ENCODE measurements around the gene ALDH18A1.

ALDH18A1 gene

DNA sequence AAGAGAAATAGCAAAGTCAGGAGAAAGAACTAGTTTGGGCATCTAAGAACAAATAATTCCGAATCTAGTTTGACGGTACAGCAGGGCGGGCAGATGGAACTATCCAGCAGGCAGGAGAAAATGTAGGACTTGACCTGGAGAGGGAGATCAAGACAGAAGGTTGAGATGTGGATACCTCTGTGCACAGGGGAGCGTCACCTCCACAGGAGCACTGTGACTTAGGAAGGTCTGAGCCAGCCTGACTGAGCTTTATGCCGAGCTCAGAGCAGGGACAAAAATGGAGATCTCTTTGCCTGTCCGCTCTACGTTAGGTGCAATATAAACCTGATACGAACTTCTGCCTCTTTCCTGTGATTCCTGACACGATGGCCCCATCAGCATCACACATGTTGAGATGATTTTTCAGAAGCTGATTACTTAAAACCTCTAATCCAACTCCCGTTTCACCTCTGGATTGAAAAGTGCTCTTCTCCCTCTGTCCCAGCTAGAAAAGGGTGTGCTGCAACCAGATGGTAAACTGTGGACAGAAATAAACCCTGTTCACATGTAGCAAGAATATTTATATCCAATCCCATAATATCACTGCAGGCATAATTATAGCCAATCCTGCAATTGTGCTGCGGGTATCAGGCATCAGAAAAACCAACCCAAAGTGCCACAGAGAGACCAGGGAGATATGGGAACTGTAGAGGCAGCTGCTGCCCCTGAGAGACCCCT, 81.7 kb downstream of the ALDH18A1 start:
- DNase-seq, result no peak

DNA sequence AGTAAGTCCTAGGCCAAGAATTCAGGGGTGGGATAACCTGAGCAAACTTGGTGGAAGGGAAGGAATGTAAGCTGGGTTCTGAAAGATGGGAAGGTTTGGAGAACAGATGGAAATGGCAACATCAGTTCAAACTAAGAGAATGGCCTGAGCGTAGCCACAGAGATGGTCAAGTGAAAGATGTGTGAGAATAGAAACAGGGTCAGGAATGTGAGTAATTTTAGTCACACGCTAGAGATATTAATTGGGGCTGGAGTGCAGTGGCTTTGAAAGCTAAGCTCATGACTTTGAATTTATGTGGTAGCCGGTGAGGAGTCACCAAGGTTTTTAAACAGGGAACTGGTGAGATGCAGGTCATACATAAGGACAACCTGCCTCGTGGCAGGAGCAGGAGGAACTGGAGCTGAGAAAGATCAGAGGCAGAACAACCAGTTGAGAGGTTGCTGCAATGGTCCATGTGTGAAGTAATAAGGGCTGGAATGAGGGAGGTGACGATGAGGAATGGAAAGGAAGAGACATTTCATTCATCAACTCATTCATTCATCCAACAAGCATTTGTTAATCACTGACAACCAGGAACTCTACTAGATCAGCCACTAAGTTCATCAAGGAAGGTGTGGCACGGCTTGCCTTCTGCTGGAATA, 82.4 kb downstream of the ALDH18A1 start:
- no peak for DNase-seq

DNA sequence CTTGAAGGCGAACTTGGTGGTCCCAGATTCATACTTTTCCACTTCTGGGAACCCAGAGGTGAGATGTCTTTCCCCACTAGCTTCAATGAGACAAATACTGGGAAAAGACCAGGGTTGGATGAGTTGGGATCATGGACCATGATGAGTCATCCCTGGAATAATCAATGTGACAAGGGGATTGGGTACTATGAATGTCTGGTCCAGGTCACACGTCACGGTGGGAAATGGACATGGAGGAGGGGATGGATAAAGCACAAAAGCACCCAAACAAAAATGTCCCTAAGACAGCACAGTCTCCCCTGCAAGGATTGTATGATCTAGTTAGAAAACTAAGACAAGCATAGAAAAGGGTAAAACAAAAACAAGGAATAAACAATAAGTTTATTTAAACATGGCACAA, 83.0 kb downstream of the ALDH18A1 start:
- DNase-seq, result no peak

DNA sequence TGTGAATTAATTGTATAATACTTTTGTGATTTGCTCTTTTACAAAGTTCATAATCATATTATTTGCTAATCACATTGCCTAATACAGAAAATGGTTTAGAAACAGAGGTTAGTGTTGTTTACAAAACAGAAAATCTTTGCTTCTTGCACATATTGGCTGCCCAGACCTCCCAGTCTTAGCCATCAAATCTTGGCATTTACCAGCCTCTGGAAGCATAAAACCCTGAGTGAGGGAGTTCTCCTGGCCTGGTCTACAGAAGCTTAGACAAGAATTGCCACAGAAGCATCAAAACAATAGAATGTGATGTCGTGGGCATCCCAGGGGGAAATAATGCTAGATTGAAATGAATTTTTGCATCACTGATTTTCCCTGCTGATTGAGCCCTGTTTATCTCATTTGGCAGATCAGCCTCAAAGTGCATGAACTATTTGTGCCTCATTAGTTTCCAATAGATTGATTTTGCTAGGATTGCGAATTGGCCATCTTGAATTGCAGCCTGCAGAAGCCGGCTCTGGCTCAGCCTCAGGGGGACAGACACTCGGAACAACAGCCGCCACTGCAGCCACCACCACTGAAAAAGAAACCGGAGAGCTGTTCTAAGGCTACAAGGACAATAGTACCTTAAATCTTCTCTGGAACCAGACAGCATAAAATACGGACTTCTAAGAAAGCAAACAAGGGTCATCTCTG, 84.2 kb downstream of the ALDH18A1 start:
- DNase-seq, result no peak

DNA sequence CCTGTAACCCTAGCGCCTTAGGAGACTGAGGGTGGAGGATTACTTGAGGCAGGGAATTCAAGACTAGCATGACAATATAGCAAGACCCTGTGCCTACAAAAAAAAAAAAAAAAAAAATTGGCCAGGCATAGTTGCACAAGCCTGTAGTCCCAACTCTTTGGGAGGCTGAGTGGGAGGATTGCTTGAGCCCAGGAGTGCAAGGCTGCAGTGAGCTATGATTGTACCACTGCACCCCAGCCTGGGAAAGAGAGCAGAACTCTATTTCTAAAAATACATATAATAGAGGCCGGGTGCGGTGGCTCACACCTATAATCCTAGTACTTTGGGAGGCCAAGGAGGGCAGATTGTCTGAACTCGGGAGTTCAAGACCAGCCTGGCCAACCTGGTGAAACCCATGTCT, 85.1 kb downstream of the ALDH18A1 start:
- DNase-seq, result no peak

DNA sequence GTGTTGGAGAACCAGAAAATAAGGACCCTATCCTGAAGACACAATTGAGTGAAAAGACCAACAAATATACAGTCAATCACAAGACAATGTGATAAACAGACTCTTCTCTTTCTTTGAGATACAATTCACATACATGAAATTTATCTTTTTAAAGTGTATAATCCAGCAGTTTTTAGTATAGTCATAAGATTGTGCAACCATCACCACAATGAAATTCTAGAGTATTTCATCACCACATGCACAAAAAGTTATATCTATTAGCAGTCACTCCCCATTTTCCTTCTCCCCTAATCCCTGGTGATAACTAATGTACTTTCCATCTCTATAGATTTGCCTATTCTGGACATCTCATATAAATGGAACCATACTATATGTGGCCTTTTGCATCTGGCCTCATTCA, 87.1 kb downstream of the ALDH18A1 start:
- DNase-seq, result peak; percentile 35

DNA sequence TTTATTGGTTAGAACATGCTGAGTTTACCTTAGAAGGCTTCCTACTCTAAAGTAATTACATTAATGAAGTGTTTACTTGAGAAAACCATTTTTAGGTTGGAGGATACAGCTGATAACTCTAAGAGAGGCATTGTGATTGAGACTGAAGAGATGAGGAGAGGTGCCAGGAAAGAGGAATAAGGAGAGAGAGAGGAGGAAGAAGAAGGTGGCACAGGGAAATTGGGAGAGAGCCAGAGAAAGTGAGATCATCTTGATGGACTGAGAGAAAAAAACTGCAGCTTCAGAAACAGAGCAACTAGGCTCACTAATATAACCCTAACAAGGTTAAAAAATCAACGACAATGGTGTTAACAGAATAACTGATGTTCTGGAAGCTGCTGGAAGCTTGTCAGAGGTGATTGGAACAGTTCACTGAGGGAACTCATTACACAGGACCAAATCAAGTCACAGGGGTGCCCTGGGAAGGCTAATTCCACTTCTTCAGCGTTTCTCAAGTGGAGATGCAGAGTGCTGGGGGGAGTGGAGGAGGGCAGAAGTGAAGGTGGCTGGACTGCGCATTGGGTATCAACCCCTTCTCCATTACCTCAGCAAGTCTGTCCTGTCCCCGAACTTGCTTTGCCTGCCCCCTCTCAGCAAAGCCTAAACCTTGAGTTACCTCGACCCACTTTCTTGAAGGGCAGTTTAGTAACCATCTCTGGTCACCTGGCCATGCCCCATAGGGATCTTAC, 88.4 kb downstream of the ALDH18A1 start:
- no peak for DNase-seq

DNA sequence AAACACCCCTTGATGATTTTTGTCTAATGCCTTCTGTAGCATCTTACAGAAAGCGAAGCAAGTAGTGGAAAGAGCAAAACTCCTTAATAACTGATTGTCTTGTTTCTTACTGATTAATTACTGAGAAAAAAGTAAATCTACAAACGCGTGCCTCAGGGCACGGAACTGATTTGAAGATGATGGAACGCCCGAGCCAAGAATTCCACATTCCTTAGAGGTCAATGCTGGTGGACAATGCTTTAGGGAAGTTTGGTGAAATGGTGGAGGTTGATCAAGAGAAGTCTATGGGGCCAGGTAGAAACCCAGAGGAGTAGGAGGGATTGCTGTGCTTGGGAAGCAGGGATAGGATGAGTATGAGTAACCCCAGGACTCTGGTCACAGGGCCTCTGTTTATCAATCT, 90.4 kb downstream of the ALDH18A1 start:
- DNase-seq, result no peak

DNA sequence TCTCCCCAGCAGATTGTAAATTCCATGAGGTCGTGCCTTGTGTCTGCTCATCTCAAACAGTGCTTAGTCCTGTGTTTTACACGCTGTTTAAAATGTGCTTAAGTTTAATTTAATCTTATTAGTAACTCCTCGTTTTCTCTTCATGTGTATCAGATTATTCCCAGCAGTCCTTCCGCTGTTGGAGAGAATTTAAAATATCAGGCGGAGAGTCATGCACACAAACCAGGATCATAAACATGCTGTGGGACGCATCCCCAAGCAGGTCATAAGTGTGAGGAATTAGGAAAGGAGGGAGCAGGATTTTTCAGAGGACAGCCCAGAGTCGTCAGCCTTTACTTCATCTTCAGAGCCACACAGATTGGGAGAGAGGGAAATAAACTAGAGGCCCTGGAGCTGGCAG, 91.2 kb downstream of the ALDH18A1 start:
- no peak for DNase-seq

DNA sequence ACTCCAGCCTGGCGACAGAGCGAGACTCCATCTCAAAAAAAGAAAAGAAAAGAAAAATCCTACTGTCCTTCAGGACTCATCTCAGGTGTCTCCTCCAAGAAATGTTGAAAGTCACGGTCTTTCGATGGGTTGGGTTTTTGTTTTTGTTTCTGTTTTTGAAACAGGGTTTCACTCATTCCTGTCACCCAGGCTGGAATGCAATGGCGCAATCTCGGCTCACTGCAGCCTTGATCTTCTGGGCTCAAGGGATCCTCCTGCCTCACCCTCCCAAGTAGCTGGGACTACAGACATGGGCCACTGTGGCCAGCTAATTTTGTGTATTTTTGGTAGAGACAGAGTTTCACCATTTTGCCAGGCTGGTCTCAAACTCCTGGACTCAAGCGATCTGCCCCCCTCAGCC, 92.2 kb downstream of the ALDH18A1 start:
- DNase-seq, result no peak

DNA sequence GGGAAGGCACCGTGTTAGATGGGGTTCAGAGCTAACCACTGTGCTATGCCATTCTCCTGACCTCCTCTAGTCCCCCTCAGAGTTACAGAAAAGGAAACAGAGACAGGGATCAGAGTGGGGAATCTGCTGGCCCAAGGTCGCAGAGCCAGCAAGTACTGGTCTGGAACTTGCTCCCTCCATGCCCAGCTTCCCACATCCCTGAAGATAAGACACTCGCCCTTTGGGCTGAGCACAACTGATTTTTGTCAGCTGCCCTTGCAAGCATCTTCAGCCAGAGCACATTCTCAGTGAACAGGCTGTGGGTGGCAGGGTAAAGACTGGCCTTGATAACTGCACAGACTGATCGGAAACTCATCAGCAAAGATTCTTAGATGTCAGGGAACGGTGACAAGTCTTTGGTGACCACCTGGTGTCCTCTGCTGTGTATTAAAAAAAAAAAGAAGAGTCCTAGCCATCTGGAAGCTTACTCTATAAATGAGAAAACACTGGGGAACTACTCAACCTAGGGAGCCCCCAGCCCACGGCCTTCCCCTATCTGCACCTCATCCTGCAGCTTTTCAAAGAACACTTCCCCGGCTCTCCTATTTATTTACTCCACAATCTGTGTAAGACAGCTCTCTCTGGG, 94.1 kb downstream of the ALDH18A1 start:
- DNase-seq, result no peak

DNA sequence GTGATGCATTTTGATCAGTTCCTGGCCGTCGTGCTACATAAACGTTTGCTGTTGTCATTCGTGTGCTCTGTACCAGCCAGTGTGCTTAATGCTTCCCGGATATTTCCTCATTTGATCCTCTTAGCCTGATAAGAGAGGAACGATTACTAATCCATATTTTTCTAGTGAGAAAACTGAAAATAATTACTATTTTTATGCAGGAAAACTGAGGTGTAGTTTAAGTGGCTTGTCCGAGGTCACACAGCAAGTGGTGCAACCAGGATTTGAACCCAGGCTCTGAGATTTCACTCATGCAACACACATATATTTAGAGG, 94.7 kb downstream of the ALDH18A1 start:
- DNase-seq, result no peak

DNA sequence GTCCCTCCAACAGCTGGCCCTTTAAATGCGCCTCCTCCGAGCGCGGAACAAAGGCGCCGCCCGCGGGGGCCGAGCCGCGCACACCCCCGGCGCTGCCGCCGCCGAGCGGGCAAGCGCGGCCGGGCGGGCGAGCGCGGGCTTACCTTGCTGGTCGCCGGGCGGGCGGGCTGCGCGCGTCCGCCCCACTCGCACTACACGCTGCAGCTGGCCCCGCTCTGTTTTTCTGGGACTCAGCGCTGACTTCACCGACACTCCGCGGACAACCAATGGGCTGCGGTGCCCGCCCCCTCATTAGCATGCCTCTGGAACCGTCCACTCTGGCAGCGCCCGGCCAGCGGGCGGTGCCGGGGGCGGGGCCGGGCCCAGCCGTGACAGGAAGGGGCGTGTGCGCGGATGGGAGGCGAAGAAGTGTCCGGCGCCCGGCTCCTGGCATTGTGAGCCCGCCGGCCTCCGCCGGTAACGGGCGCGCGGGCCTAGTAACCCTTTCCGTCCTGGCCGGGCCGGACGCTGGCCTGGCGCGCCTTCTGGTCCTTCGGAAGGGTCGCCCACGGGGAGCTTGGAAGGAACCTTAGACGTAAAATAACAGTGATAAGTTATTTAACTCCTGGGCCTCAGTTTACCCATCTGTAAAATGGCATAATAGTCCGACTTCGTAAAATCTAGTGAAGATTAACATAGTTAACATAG, 95.2 kb downstream of the ALDH18A1 start, which contains the start of gene SORBS1:
SORBS1 (minus strand) TSS at position 195 of the 687 bp plus-strand sequence. CDS start 120,236 bp downstream, outside the sequence.
- DNase-seq, result peak; percentile 98

DNA sequence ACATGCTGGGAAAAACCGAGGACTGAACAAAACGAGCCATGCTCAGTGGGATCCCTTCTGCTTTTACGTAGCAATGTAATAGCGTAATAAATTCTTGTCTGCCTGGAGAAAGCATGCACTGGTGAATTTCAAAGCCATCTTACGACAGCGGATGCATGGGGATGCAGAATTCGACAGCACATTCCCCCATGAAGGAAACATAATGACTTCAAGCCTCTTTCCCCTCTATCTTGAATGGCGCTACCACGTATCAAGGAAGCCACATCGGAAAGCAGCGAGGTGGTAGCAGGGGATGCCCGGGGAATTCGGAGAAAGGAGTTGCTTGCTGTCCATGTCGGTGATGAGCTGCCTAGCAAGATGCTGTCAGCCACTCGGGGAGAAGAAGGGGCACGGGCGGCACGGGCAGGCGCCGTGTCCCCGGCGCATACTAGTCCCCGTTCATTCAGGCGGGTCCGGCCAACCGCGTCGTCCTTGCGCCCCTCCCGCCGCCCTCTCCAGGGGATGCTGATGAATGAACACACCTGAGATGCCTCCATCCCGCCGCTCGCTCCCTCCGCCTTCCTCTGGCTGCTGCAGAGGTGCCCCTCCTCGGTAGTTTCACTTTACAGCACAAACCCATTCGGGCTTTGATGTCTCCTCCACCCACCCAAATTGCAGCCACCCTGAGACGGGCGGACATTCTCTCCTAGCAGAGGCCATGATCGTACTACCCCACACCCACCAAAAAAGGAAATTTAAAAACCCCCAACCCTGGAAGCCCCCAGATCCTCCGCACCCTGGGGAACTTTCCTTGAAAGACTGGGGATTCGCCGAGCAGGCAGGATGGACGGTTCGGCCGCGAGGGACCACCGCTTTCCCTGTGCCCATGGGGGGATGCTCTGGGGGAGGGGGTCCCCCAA, 96.0 kb downstream of the ALDH18A1 start:
- peak; percentile 37 for DNase-seq

DNA sequence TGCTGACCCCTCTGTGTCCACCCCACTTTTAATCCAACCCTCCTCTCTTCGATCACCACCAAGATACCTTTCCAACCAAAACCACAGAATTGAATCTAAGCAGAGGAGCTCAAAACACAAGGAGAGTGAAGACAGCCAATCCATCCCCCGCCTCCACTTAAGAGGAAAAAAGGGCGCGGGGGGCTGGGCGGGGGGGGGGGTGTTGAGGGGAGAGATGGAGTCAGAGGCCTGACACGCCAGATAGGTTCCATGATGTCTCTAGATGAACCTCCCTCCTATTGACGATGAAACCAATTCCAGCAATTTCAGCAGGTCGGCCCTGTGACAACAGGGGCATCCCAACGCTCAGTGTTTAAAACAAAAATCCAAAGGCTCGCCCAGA, 96.6 kb downstream of the ALDH18A1 start:
- no peak for DNase-seq

DNA sequence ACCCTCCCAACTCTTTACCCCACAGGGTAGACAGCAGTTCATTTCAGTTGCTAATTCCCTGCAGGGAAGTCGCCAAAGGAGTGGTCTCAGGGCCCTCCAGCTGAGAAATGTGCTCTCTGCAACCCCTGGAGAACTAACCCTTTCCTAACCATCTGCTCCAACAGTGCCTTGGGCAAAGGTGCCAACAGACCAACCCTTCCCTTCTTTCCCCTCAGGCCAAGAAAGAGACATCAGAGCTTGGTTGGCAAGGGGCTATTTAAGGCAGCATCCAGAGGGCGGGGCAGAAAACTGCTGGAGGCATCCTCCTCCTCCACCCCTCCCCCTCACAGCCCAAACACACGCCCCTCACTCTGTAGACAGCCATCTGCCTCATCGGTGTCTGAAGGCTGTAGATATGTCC, 97.0 kb downstream of the ALDH18A1 start:
- DNase-seq, result peak; percentile 25

DNA sequence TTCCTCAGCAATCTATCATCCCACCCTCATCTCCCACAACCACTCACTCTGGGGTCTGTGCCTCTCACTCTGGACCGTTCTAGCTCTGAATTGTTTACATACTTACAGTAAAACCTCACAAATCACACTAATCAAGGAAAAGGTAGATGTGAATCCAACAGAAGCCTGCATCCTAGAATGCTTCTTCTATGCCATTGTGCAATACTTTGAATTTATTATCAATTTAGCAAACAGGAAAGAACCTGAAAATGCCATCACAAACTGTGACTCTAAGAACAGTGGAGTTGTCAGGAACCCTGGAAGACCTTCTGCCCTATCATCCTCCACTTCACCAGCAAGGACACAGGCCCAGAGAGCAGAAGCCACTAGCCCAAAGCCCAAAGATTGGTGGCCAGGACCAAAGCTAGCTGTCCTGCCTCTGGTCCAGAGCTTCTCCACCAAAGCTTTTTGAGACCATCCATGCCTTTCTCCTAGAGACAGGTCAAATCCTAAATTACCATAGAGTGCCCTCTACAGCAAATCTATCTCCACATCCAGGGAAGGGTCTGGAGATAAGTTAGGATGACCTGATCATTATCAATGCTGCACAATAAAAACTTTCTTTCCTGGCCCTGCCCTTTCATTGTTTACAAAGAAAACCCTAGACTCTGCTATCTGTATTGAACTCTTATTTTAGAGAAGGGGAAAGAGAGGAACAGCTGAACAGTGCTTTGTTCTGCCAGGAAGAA, 97.8 kb downstream of the ALDH18A1 start:
- no peak for DNase-seq

DNA sequence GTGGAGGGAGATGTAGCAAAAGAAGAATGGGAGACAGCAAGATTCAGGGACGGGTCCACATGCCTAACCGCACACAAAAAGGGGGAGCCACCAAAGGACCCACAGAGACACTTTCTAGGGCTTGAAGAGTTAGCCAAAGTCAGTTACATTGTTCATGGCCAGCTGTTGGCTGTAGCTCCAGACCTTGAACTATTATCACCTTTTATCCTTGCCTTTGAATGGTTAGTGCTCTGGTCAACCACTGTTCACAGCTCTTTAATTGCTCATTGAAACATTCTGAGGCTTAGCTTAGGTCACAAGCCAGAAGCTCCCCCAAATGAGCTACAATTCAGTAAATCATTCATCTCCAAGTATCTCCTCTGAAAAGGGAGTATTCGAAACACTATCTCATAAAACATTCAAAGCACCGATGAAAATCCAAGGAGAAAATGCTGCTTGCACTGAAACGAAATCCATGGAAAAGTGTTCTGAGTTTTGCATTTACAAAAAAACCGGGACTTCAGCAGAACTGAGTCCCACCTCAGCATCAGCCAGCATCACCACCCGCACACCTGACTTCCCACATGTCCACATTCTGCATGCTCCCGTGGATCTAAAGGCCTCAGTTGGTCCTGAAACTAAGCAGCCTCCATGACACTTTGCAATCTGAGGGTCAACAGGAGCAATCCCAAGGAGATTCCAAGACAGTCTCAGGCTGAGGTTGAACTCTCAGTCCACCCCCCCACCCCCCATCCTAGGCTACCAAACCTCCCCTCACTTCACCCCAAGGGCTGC, 99.3 kb downstream of the ALDH18A1 start:
- DNase-seq, result no peak

Data from hematopoietic multipotent progenitor cell treated with erythropoietin and hydrocortisone succinate and interleukin-3 and kit ligand, for 4 days (in vitro differentiated cells).